Measurements from ENCODE around the gene MRFAP1. TPM values are rescaled to one million over a fixed set of nuclear protein-coding genes. Genes with fewer than 3 reads are reported as not detected.
A peak's percentile ranks its signal among the peaks of the same experiment; 100 is the strongest.

The MRFAP1 gene
- 100 to 1,000 TPM in 1 of 2 donors, 10 to 100 TPM in 1; 97.9 to 115 TPM for total RNA-seq

- DNase-seq (peak; percentile 91 to 96 (median 94)), ATAC-seq (peak; percentile 98)
- Histone ChIP-seq H3K27me3 (no peaks in the 10 kb centered on the region), H3K4me3 (peak within 1 kb of the TSS; percentile 57 to 61), H3K36me3 (replicated peaks in 1 of 2; ENCODE audit: insufficient read depth in 1 of 2, low read depth in 2 of 2) (no peaks in the 10 kb centered on the region), H3K9me3 (no peaks in the 10 kb centered on the region), H3K27ac (peak within 1 kb of the TSS; percentile 80 to 94 (median 92)), H3K4me1 (peaks cover 27% of the 10 kb centered on the region)
- intact Hi-C loops (cut with DNase I): no loop called here
- TF ChIP-seq, protein P1, sequence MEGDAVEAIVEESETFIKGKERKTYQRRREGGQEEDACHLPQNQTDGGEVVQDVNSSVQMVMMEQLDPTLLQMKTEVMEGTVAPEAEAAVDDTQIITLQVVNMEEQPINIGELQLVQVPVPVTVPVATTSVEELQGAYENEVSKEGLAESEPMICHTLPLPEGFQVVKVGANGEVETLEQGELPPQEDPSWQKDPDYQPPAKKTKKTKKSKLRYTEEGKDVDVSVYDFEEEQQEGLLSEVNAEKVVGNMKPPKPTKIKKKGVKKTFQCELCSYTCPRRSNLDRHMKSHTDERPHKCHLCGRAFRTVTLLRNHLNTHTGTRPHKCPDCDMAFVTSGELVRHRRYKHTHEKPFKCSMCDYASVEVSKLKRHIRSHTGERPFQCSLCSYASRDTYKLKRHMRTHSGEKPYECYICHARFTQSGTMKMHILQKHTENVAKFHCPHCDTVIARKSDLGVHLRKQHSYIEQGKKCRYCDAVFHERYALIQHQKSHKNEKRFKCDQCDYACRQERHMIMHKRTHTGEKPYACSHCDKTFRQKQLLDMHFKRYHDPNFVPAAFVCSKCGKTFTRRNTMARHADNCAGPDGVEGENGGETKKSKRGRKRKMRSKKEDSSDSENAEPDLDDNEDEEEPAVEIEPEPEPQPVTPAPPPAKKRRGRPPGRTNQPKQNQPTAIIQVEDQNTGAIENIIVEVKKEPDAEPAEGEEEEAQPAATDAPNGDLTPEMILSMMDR (IDR thresholded peaks at IDR 0.05): no peak
- TF ChIP-seq POLR2A (IDR thresholded peaks at IDR 0.05): peak in 2 of 3 donors; percentile 71 to 85
- 0 to 1% methylated on average over 66 to 90 of the region's 90 CpGs for WGBS, 2 donors
Observed at GRCh38 chr4:6640292-6641163, at the start of gene MRFAP1. MRFAP1 (plus strand) TSS chr4:6640685; CDS start chr4:6640863, 178 bp downstream.

GRCh38 chr4:6591313-6591712, 49.2 kb upstream of the MRFAP1 start:
- H3K4me1 ChIP-seq: no peaks in the 10 kb centered on the region
- ATAC-seq (no peak), DNase-seq (no peak)
- 82 to 93% methylated on average over 5 to 9 of the region's 9 CpGs for WGBS, 2 donors
- H3K4me3 ChIP-seq: no peak overlapping the region
- TF ChIP-seq, protein P1 (IDR thresholded peaks at IDR 0.05): no peak
- TF ChIP-seq POLR2A (IDR thresholded peaks at IDR 0.05): no peak
- H3K27ac ChIP-seq: no peak overlapping the region
- no peaks in the 10 kb centered on the region for H3K9me3 ChIP-seq
- no peaks in the 10 kb centered on the region for H3K27me3 ChIP-seq
- H3K36me3 ChIP-seq (replicated peaks in 1 of 2; ENCODE audit: insufficient read depth in 1 of 2, low read depth in 2 of 2): peaks cover 0 to 4% of the 10 kb centered on the region in 2 donors
- intact Hi-C loops (cut with DNase I): no loop called here

GRCh38 chr4:6591781-6592180, 48.7 kb upstream of the MRFAP1 start:
- no peak for DNase-seq
- no peak for ATAC-seq

GRCh38 chr4:6592804-6593563, 47.5 kb upstream of the MRFAP1 start:
- Histone ChIP-seq H3K27ac (no peak overlapping the region), H3K4me3 (no peak overlapping the region), H3K36me3 (replicated peaks in 1 of 2; ENCODE audit: insufficient read depth in 1 of 2, low read depth in 2 of 2) (peaks cover 0 to 4% of the 10 kb centered on the region in 2 donors), H3K9me3 (no peaks in the 10 kb centered on the region), H3K27me3 (no peaks in the 10 kb centered on the region), H3K4me1 (no peaks in the 10 kb centered on the region)
- no peak for ATAC-seq
- DNase-seq: no peak
- TF ChIP-seq, protein P1 (IDR thresholded peaks at IDR 0.05): no peak
- peak in 1 of 3 donors; percentile 4 for TF ChIP-seq POLR2A (IDR thresholded peaks at IDR 0.05)
- intact Hi-C loops (cut with DNase I): no loop called here
- WGBS, 2 donors: 89 to 93% methylated on average over 12 to 16 of the region's 16 CpGs

More at GRCh38 chr4:6591781-6592180, 48.7 kb upstream of the MRFAP1 start:
- Histone ChIP-seq H3K36me3 (replicated peaks in 1 of 2; ENCODE audit: insufficient read depth in 1 of 2, low read depth in 2 of 2) (peaks cover 0 to 4% of the 10 kb centered on the region in 2 donors), H3K9me3 (no peaks in the 10 kb centered on the region), H3K27ac (no peak overlapping the region), H3K4me3 (no peak overlapping the region), H3K4me1 (no peaks in the 10 kb centered on the region), H3K27me3 (no peaks in the 10 kb centered on the region)
- intact Hi-C loops (cut with DNase I): no loop called here
- 80 to 88% methylated on average over 4 to 9 of the region's 9 CpGs for WGBS, 2 donors
- no peak for TF ChIP-seq POLR2A (IDR thresholded peaks at IDR 0.05)
- TF ChIP-seq, protein P1 (IDR thresholded peaks at IDR 0.05): no peak
